ENCODE data around the gene MTARC1.
A peak's percentile ranks its signal among the peaks of the same experiment; 100 is the strongest.

The MTARC1 gene

GRCh38 chr1:220806408-220806807 is 19.7 kb downstream of the MTARC1 start:
- DNase-seq, result no peak

DNA sequence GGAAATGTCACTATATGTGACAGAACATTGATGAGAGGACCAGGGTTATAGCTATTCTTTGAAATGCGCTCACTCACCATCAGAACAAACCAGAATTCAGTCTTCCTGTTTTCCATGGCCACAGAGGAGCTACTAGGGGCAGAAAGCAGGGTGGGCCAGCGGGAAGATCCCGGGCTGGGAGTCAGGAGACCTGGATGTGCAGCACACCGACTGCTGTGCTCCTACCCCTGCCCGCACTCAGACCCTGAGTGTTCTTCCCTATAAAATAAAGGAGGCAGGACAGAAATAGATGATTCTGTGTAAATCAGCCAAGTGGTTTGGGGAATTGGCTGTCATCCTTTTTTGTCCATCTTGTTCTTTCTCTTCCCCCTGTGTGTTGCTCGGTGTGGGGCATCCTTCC is 21.0 kb downstream of the MTARC1 start:
- DNase-seq (no peak), ATAC-seq (no peak)

More at GRCh38 chr1:220806408-220806807, 19.7 kb downstream of the MTARC1 start:
- no peak for ATAC-seq

GRCh38 chr1:220808345-220809186 is 21.9 kb downstream of the MTARC1 start:
- DNase-seq, result no peak
- no peak for ATAC-seq

DNA sequence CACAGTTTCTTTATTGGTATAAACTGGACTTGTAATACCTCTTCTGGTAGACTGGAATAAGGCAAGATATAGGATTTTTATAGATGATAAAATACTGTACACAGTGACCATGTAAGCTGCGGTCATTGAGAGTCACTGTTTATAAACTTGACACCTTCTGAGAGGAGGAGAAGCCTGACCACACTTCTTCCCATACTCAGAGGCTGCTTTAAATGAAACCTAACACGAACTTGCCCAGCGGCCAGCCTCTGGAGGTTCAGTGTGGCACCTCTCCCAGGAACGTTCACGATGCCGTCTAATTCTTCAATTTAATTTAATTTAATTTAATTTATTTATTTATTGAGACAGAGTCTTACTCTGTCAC is 22.5 kb downstream of the MTARC1 start:
- no peak for ATAC-seq
- no peak for DNase-seq

DNA sequence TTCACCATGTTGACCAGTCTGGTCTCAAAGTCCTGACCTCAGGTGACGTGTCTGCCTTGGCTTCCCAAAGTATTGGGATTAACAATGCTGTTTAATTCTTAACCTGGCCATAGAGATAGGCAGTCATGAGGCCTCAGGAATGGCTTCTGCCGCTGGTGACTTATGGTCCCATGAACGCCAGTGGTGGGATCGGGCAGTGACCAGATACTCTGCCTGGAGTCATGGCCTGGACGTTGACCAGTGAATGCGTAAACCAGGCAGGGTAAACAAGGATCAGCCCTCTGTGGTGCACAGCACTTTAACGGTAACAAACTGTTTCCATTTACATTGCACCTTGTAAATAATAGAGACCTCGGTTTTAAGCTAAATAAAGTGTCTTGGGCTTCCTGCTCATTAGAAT is 23.0 kb downstream of the MTARC1 start:
- ATAC-seq, result no peak
- no peak for DNase-seq

DNA sequence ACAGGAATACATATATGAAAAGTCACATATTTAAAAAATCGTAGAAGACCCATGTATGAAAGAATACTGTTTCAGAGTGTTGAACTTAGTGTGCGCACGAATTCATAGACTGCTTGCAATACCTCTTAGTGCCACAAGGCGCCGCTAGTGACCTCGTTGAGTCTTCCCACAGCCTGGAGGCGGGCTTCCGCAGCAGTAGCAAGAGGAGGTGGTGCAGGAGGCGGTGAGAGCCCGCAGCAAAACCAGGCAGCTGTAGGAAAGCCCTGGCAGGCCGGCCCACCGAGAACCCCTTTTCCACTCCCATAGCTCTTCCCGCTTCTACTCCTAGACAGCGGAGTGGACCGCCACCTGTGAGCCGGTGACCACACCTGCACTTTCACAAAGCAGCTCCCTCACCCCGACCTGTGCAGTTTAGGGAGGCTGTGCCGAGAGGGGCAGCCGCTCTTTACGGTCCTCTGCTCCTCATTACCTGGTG is 23.5 kb downstream of the MTARC1 start:
- DNase-seq (peak; percentile 70), ATAC-seq (peak; percentile 79)

GRCh38 chr1:220810963-220811362 is 24.2 kb downstream of the MTARC1 start:
- no peak for DNase-seq
- ATAC-seq, result no peak

GRCh38 chr1:220811695-220812094 is 25.0 kb downstream of the MTARC1 start:
- no peak for ATAC-seq

DNA sequence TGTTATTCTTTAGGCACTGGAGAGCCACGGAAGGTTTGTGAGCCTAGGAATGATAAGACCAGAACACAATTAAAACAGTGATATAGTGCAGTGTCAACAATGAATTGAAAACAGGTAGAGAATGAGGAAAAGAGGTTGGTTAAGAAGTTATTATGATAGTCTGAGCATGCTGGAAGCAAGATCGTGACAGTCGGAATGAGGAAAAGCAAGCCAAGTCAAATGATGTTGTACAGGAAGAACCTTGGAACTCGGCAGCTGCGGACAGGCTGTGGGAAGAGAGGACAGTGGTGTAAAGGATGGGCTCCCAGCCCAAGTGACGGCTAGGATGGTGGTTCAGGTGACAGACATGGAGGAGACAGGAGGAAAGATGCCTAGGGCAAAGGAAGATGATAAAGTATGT is 25.6 kb downstream of the MTARC1 start:
- ATAC-seq (no peak), DNase-seq (no peak)

More at GRCh38 chr1:220811695-220812094, 25.0 kb downstream of the MTARC1 start:
- DNase-seq, result no peak

- DNase-seq (no peak), ATAC-seq (no peak)
Measured at GRCh38 chr1:220813013-220813412, 26.3 kb downstream of the MTARC1 start.

DNA sequence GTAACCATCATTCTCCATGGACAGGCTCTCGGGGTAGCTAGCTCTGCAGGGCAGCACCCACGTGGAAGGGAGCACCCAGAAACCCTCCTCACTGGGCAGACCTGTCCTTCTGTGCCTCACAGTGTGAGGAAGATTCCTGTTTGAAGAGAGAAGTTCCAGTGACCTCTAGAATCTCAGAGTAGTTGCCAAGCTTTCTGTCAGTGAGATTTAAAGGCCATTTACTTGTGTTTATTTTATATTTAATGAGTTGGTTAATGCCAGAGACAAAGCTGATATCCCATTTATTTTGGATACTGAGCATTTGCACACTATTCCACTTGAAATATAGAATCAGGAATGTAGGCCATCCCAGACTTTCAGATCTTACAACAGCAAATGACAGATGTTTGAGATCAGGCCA is 28.7 kb downstream of the MTARC1 start:
- no peak for ATAC-seq
- no peak for DNase-seq

- ATAC-seq, result no peak
- DNase-seq, result no peak
Measured at GRCh38 chr1:220817907-220818306, 31.2 kb downstream of the MTARC1 start.

DNA sequence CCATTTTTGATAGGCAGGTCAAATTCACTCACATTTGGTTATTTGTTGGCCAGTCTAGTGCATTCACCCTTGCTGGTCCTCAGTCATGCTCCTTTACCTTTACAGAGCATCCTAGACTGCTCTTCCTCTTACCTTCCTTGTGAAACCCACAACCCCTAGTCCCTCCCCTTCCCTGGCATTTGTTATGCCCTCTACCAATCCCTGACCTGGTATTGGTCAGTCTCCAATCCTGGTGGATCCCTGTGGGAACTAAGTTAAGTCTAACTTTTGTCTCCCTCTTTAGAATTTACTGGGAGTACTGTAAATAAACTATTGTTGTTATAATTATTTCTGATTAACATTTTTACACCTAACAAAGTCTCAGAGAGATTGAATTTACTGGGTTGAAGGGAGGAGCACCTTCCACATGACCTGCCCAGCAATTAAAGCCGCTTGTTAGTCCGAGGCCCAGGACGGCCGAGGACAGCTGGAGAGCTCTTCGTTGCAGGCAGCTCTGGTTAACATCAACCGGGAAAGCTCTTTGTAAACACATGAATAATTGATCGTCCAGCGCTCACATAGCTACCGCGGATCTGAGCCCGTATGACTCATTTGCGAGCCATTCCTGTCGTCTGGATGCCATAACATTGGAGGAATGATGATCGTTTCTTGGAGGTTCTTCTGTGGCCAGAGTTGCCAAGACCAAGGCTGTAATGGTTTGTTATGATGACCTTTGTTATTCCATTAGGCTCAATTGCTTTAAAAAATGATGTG is 31.9 kb downstream of the MTARC1 start:
- no peak for ATAC-seq
- DNase-seq, result no peak

- DNase-seq (no peak), ATAC-seq (no peak)
Measured at GRCh38 chr1:220819467-220820026, 32.8 kb downstream of the MTARC1 start.

DNA sequence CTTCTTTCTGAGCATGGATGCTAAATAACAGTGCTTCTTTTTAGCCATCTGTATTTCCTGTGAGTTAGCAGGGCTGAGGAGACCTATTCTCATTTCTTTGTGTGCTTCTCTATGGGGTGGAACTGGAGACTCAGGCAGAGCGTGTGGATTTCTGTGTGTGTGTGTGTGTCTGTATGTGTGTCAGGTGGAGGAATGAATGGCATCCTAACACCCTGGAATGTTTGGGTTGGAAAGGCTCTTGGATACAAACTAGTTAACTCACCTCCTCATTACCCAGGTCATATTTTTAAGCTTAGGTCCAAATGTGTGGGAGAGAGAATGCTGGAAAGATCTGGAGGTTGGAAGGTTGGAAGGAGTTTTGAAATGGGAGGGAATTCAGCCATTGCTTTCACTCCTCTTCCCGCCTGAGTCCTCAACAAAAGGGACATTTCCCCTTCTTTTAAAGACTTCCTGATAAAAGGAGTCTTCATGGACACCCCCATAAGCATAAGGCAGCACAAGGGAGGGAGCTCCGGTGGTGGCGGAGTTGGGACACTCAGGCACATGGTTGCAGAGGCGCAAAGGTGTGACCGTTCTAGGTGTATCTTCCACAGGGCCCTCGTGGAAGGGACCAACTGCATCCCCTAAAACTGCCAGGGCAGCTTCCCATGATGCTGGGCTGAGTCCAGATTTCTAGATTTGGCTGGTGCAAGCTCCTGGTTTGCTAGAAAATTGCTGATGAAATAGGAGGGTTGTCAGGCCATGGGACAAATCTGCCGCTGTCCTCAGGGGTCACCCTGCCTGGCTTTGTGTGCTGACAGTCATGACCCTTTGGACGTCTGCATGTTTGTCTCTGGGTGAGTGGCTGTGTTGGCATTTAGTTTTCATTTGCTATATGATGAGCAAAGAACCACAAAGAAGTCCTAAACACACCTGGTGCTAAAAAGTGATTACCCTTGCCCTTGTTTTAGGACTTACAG is 37.6 kb downstream of the MTARC1 start:
- no peak for DNase-seq
- no peak for ATAC-seq

DNA sequence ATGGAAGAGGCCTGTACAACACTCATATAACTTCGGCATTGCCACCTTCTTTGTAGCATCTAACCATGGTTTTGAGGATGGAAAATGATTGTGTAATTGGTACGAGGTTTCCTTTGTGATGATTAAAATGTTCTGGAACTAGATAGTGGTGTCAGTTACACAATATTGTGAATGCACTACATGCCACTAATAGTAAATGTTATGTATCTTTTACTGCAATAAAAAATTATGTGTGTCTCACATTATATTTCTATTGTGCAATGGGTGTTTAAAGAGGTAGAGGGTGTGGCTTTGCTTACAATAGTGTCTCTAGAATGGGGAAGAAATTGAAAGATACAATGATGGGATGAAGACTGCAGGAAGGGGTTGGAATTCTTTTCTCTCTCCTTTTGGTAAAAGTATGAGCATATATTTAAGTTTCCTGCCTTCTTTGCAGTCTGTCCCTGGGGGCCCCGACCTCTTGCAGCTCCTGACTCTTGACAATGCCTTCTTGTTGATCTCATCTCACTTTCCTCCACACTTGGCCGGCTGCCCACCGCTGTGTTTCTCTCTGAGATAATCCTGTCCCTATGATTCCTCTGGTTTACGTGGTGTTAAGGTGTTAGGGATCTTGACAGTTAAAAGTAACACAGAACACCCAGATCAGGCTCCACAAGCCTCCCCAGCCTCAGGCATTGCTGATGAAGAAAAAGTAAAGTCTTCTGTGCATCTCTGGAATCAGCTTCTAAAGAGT is 39.3 kb downstream of the MTARC1 start:
- no peak for ATAC-seq
- no peak for DNase-seq

DNA sequence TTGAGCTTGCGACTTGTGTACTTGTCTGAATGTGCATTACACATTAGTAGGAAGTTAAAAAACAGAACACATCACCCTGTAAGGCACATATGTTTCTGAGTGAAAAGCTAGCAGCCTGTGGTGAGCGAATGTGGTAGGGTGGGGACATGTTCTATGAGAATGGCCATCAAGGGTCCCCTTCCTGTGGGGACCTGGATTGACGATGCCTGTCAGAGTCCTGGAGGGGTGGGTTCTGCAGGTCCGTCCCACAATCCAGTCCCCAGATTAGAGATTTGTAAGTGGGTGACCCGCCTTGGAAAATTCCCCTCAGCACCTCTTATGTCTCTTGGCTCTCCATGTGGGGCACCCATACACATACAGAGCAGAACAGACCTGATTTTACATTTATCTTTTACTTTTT is 40.0 kb downstream of the MTARC1 start:
- ATAC-seq, result no peak
- no peak for DNase-seq

GRCh38 chr1:220827445-220828178 is 40.9 kb downstream of the MTARC1 start:
- ATAC-seq (no peak), DNase-seq (no peak)

DNA sequence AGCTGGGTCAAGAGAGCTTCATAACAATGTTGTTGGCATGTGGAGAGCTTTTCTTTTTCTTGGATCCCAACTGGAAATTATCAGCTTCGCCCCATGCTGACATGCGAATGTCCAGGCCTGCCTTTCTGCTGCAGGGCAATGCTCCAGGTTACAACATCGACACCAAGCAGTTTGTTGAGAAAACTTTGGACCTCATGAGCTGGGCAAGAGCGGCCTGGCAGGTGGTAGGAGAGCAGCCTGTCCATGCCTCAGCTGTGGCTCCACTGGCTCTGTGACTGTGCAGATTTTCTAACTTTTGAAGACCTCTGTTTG is 41.4 kb downstream of the MTARC1 start:
- no peak for DNase-seq
- no peak for ATAC-seq

- ATAC-seq (no peak), DNase-seq (no peak)
Measured at GRCh38 chr1:220828950-220829586, 42.4 kb downstream of the MTARC1 start.
